IMR-90 (cell line): ENCODE data around the gene GRAMD2A. TPM values are rescaled to one million over a fixed set of nuclear protein-coding genes. Genes with fewer than 3 reads are reported as not detected.

Source experiments
- ATAC-seq: fragments of 200-7000 bp; cut with Tn5 transposase; 2 replicates; pipeline ENCODE4 v1.9.1; 2020; ENCODE audit warnings: low read depth, mild to moderate bottlenecking, moderate library complexity
- BruUV-seq: library from RNA; stranded (reverse); fragments of 400-500 nt; replicated peaks from 2 replicates; lab custom pipeline; 2021; lab: Mats Ljungman, UMichigan
- CTCF ChIA-PET: fragments of 300-600 bp; formaldehyde crosslinking; extraction: SDS; loops from one replicate; lab custom pipeline; 2021; ENCODE audit warnings: antibody characterized with exemption; lab: Yijun Ruan, JAX
- POLR2A ChIA-PET: fragments of 300-600 bp; sonication (Branson Sonifier 250); formaldehyde crosslinking; loops from one replicate; lab custom pipeline; 2022; ENCODE audit warnings: antibody characterized with exemption; ENCODE audit not compliant: unreplicated experiment; lab: Charles Lee
- DNase-seq: peaks from one replicate; pipeline ENCODE4 v3.0.0; 2013
- H2AFZ ChIP-seq: replicated peaks from 2 replicates; pipeline ENCODE3; 2013; ENCODE audit warnings: low read length, mild to moderate bottlenecking; ENCODE audit not compliant: poor library complexity
- H2AK5ac ChIP-seq: 2 replicates; pipeline ENCODE4 v1.6.1; 2013; ENCODE audit warnings: low read depth, low read length, inconsistent platforms
- H2AK9ac ChIP-seq: replicated peaks from 2 replicates; pipeline ENCODE3; 2013; ENCODE audit warnings: mild to moderate bottlenecking, low read depth, low read length, moderate library complexity; ENCODE audit not compliant: poor library complexity
- H2BK120ac ChIP-seq: 2 replicates; pipeline ENCODE4 v1.6.1; 2013; ENCODE audit warnings: low read depth, low read length, inconsistent platforms
- H2BK15ac ChIP-seq: 3 replicates; pipeline ENCODE4 v1.6.1; 2013; ENCODE audit warnings: low read depth, low read length, inconsistent platforms
- H2BK20ac ChIP-seq: 2 replicates; pipeline ENCODE4 v1.6.1; 2013; ENCODE audit warnings: low read depth, mild to moderate bottlenecking, inconsistent platforms, low read length, moderate library complexity
- H2BK5ac ChIP-seq: 2 replicates; pipeline ENCODE4 v1.6.1; 2013; ENCODE audit warnings: mild to moderate bottlenecking, low read depth, low read length, inconsistent platforms; ENCODE audit not compliant: poor library complexity, severe bottlenecking
- H3K14ac ChIP-seq: replicated peaks from 2 replicates; pipeline ENCODE4 v1.6.1; 2013; ENCODE audit warnings: low read depth, low read length, inconsistent platforms
- H3K18ac ChIP-seq: 2 replicates; pipeline ENCODE4 v1.6.1; 2013; ENCODE audit warnings: low read depth, low read length, control low read depth
- H3K23ac ChIP-seq: 2 replicates; pipeline ENCODE4 v1.6.1; 2013; ENCODE audit warnings: low read depth, low read length, inconsistent platforms
- H3K27ac ChIP-seq: 2 replicates; pipeline ENCODE4 v1.5.1; 2013; ENCODE audit warnings: mild to moderate bottlenecking, control low read depth, low read length; ENCODE audit not compliant: insufficient read depth
- H3K27me3 ChIP-seq: 2 replicates; pipeline ENCODE4 v1.6.1; 2013; ENCODE audit warnings: low read length; ENCODE audit not compliant: control insufficient read depth, insufficient read depth
- H3K36me3 ChIP-seq: 2 replicates; pipeline ENCODE4 v1.6.1; 2013; ENCODE audit warnings: low read length, mixed read lengths; ENCODE audit not compliant: control insufficient read depth, insufficient read depth
- H3K4ac ChIP-seq: 2 replicates; pipeline ENCODE4 v1.6.1; 2013; ENCODE audit warnings: low read depth, low read length, inconsistent platforms
- H3K4me1 ChIP-seq: 2 replicates; pipeline ENCODE4 v1.6.1; 2013; ENCODE audit warnings: low read length, mixed read lengths; ENCODE audit not compliant: control insufficient read depth, insufficient read depth
- H3K4me2 ChIP-seq: 2 replicates; pipeline ENCODE4 v1.6.1; 2013; ENCODE audit warnings: low read depth, mild to moderate bottlenecking, control low read depth, low read length, moderate library complexity
- H3K4me3 ChIP-seq: 2 replicates; pipeline ENCODE4 v1.5.1; 2013; ENCODE audit warnings: low read depth, mild to moderate bottlenecking, control low read depth, low read length, moderate library complexity; ENCODE audit not compliant: insufficient read depth
- H3K56ac ChIP-seq: 2 replicates; pipeline ENCODE4 v1.6.1; 2013; ENCODE audit warnings: low read length, inconsistent platforms; ENCODE audit not compliant: insufficient read depth; ENCODE audit errors: extremely low read depth
- H3K79me1 ChIP-seq, 2 experiments: 2 replicates each; pipeline ENCODE4 v1.6.1; 2013; ENCODE audit warnings: low read length in 2 of 2, inconsistent platforms in 1 of 2, low read depth in 1 of 2
- H3K9ac ChIP-seq: 2 replicates; pipeline ENCODE4 v1.6.1; 2013; ENCODE audit warnings: low read depth, low read length, control low read depth
- H3K9me1 ChIP-seq: 2 replicates; pipeline ENCODE4 v1.6.1; 2013; ENCODE audit warnings: low read length, inconsistent platforms; ENCODE audit not compliant: insufficient read depth
- H3K9me3 ChIP-seq: 2 replicates; pipeline ENCODE4 v1.6.1; 2013; ENCODE audit warnings: low read length; ENCODE audit not compliant: control insufficient read depth, insufficient read depth
- H4K20me1 ChIP-seq: 2 replicates; pipeline ENCODE4 v1.6.1; 2013; ENCODE audit warnings: low read length, inconsistent platforms; ENCODE audit not compliant: insufficient read depth
- H4K5ac ChIP-seq: 2 replicates; pipeline ENCODE4 v1.6.1; 2013; ENCODE audit warnings: mild to moderate bottlenecking, low read depth, low read length, control low read depth
- H4K8ac ChIP-seq, 2 experiments: 2 replicates each; pipeline ENCODE4 v1.6.1; 2013; ENCODE audit warnings: low read depth in 2 of 2, low read length in 2 of 2, control low read depth in 1 of 2, inconsistent platforms in 1 of 2
- H4K91ac ChIP-seq: 2 replicates; pipeline ENCODE4 v1.6.1; 2013; ENCODE audit warnings: low read depth, low read length, inconsistent platforms; ENCODE audit not compliant: insufficient read depth
- BHLHE40 ChIP-seq: fragments of 150-350 bp; IDR thresholded peaks from 2 replicates; pipeline ENCODE4 v1.6.1; 2016; ENCODE audit warnings: mild to moderate bottlenecking, low read depth, low read length
- CEBPB ChIP-seq: IDR thresholded peaks from 2 replicates; pipeline ENCODE4 v1.6.1; 2012; ENCODE audit warnings: low read depth, low read length, improper control_type of control experiment
- CTCF ChIP-seq: conservative IDR thresholded peaks from 2 replicates; pipeline ENCODE4 v1.5.1; 2012; ENCODE audit warnings: mild to moderate bottlenecking, low read depth, low read length, improper control_type of control experiment
- ELK1 ChIP-seq: fragments of 150-350 bp; IDR thresholded peaks from 2 replicates; pipeline ENCODE4 v1.6.1; 2016; ENCODE audit warnings: low read depth, mild to moderate bottlenecking, low read length, moderate library complexity, borderline replicate concordance
- FOS ChIP-seq: fragments of 150-350 bp; IDR thresholded peaks from 2 replicates; pipeline ENCODE4 v1.6.1; 2016; ENCODE audit warnings: low read depth, low read length
- MAZ ChIP-seq: IDR thresholded peaks from 2 replicates; pipeline ENCODE4 v1.6.1; 2012; ENCODE audit warnings: low read depth, mild to moderate bottlenecking, low read length, improper control_type of control experiment, moderate library complexity, borderline replicate concordance
- NFE2L2 ChIP-seq: fragments of 150-350 bp; IDR thresholded peaks from 2 replicates; pipeline ENCODE4 v1.6.1; 2016; ENCODE audit warnings: low read depth, mild to moderate bottlenecking, low read length
- POLR2A ChIP-seq: IDR thresholded peaks from 2 replicates; pipeline ENCODE4 v1.6.1; 2012; ENCODE audit warnings: mild to moderate bottlenecking, low read depth, low read length
- RAD21 ChIP-seq: IDR thresholded peaks from 2 replicates; pipeline ENCODE4 v1.6.1; 2012; ENCODE audit warnings: low read length, improper control_type of control experiment
- RCOR1 ChIP-seq: IDR thresholded peaks from 2 replicates; pipeline ENCODE4 v1.6.1; 2012; ENCODE audit warnings: mild to moderate bottlenecking, low read length, improper control_type of control experiment; ENCODE audit not compliant: insufficient replicate concordance
- RFX5 ChIP-seq: IDR thresholded peaks from 2 replicates; pipeline ENCODE4 v1.8.0; 2012; ENCODE audit warnings: low read depth, mild to moderate bottlenecking, low read length, moderate library complexity
- SMC3 ChIP-seq: fragments of 150-350 bp; IDR thresholded peaks from 2 replicates; pipeline ENCODE4 v1.6.1; 2016; ENCODE audit warnings: low read depth, mild to moderate bottlenecking, antibody characterized with exemption, low read length, moderate library complexity
- USF2 ChIP-seq: fragments of 150-350 bp; IDR thresholded peaks from 2 replicates; pipeline ENCODE4 v1.6.1; 2017; ENCODE audit warnings: mild to moderate bottlenecking, antibody characterized with exemption, low read length, low read depth
- WGBS, 2 experiments: methylation state at CpG; one replicate each; pipeline versions ENCODE4 v1.1.5 to v1.1.7; 2013; ENCODE audit warnings: missing lambda C conversion rate in 2 of 2; ENCODE audit not compliant: insufficient read length in 1 of 2; ENCODE audit errors: extremely low coverage in 2 of 2; 5-methylcytosine and 5-hydroxymethylcytosine counted together
- dilution Hi-C: fragments of 300-500 bp; cut with HindIII; formaldehyde crosslinking; loops from one replicate; pipeline ENCODE4 v1.14.3; 2018; ENCODE audit warnings: low sequenced_read_pairs; ENCODE audit not compliant: unreplicated experiment
- in situ Hi-C: fragments of 300-500 bp; cut with MboI; formaldehyde crosslinking; loops from 3 replicates; pipeline ENCODE4 v1.14.3; 2019; ENCODE audit warnings: low sequenced_read_pairs, inconsistent platforms, mixed read lengths
- intact Hi-C: fragments of 100-400 bp; cut with micrococcal nuclease; formaldehyde crosslinking; loops from 2 replicates; pipeline ENCODE4 v1.10.0; 2022
- polyA plus RNA-seq, 3 experiments: library from polyadenylated mRNA; depleted of rRNA; stranded (reverse); fragments of >200 nt; gene quantifications; 2 replicates each; pipeline ENCODE4 v1.2.3, GENCODE V29; 2012; ENCODE audit warnings: low replicate concordance in 1 of 3
- total RNA-seq: library from RNA; depleted of rRNA; stranded (reverse); fragments of >200 nt; gene quantifications from 2 replicates; pipeline ENCODE4 v1.2.3, GENCODE V29; 2012

Gene GRAMD2A
- total and polyA plus RNA-seq, 2 of the 4 experiments (the other 2 are of a cell fraction): 0.14 to 0.18 TPM

DNA sequence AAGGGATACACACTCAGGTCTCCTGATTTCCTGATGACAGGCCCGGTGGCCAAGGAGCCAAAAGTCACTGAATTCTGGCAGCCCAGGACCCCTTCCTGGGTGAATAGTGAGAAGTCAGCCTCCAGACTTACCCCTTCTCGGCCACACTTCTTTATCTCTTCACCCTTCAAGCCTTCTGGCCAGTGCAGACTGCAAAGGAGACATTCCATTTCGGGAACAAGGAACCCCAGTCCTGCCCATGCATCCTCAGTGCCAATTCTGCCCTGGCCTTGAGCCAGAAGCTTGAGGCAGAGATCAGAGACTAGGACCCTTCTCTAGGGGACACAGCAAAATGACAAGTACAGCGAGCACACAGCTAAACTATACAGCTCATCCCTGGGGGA is 28.8 kb downstream of the GRAMD2A start:
- no peak for DNase-seq
- Histone ChIP-seq H3K14ac (no peak overlapping the region), H3K4ac (no peak overlapping the region), H3K36me3 (no peaks in the 10 kb centered on the region), H4K91ac (no peak overlapping the region), H2AFZ (peak overlapping the region; percentile 64), H3K4me1 (peaks cover 12% of the 10 kb centered on the region), H3K9me1 (no peaks in the 10 kb centered on the region; the same call in none of the 2 replicates), H2BK15ac (no peak overlapping the region), H3K56ac (no peak overlapping the region), H2BK120ac (no peak overlapping the region), H3K27ac (no peak overlapping the region), H4K20me1 (no peaks in the 10 kb centered on the region), H3K23ac (no peak overlapping the region), H2AK9ac (no peak overlapping the region), H3K27me3 (peaks cover 66% of the 10 kb centered on the region), H2BK20ac (no peak overlapping the region), H4K5ac (no peak overlapping the region), H4K8ac (no peak overlapping the region), H3K79me1 (no peaks in the 10 kb centered on the region), H3K18ac (no peak overlapping the region), H2AK5ac (no peak overlapping the region), H3K9me3 (no peaks in the 10 kb centered on the region), H3K9ac (no peak overlapping the region), H2BK5ac (no peak overlapping the region), H3K4me3 (no peak overlapping the region), H3K4me2 (no peak overlapping the region)
- TF ChIP-seq CTCF (no peak), NFE2L2 (no peak), USF2 (no peak), ELK1 (no peak), RFX5 (no peak), RAD21 (no peak), BHLHE40 (no peak), POLR2A (no peak), FOS (no peak), CEBPB (no peak), SMC3 (no peak), RCOR1 (no peak), MAZ (no peak)
- POLR2A ChIA-PET: no interaction called here
- no CpG with 5 or more reads among the region's 4 CpGs for WGBS, 2 experiments
- BruUV-seq: no TSS peak
- CTCF ChIA-PET: interaction anchor here (0.9 kb wide), 1 partner anchor 416 kb away, joined by 3 read pairs; no protein-coding TSS in a partner anchor
- ATAC-seq: peak; percentile 48
- intact Hi-C loops: no loop called here
- in situ Hi-C loops: no loop called here
- dilution Hi-C loops: no loop called here
